ENCODE results near the gene SDR42E2.
"Not testable (repeated sequence)": the region's sequence is repeated elsewhere in the genome, so short reads cannot be mapped to it uniquely, and the experiment has no call there.

The SDR42E2 gene

DNA sequence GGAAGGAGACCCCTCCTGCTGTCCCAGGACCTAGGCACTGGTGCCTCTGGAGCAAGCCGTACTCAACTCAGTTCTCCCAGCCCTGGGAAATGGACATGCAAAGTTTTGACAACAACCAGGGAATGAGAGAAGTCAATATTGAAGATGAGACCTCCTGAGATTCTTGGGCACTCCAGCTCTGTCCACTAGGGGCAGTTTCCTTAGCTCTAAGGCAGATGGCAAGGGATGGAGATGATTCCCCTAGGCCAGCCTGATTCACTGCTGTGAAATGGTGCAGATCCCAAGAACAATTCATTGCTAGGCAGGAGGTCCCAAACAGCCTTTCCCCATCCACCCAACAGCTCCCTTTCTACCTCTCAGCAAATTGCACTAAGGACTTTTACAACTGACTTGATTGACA is 20.5 kb upstream of the SDR42E2 start:
- no peak overlapping the region for H3K4me3 ChIP-seq (ENCODE audit: low read depth, low read length)
- TF ChIP-seq, protein P1, sequence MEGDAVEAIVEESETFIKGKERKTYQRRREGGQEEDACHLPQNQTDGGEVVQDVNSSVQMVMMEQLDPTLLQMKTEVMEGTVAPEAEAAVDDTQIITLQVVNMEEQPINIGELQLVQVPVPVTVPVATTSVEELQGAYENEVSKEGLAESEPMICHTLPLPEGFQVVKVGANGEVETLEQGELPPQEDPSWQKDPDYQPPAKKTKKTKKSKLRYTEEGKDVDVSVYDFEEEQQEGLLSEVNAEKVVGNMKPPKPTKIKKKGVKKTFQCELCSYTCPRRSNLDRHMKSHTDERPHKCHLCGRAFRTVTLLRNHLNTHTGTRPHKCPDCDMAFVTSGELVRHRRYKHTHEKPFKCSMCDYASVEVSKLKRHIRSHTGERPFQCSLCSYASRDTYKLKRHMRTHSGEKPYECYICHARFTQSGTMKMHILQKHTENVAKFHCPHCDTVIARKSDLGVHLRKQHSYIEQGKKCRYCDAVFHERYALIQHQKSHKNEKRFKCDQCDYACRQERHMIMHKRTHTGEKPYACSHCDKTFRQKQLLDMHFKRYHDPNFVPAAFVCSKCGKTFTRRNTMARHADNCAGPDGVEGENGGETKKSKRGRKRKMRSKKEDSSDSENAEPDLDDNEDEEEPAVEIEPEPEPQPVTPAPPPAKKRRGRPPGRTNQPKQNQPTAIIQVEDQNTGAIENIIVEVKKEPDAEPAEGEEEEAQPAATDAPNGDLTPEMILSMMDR (IDR thresholded peaks at IDR 0.05; ENCODE audit: low read depth, low read length), result peak; percentile 36; the same call in 1 of the 2 replicates

DNA sequence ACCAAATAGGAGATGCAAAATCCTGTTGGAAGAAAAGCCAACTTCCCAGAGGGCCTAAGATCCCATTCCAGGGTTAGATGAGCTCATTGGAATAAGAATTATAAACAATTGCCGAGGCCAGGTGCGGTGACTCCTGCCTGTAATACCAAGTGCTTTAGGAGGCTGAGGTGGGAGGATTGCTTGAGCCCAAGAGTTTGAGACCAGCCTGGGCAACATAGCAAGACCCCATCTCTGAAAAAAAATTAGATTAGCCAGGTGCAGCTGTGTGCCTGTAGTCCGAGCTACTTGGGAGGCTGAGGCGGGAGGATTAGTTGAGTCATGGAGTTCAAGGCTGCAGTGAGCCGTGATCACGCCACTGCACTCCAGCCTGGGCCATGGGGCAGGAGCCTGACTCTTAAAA is 17.8 kb upstream of the SDR42E2 start:
- TF ChIP-seq, protein P1 (IDR thresholded peaks at IDR 0.05; ENCODE audit: low read depth, low read length), result no peak
- no peak overlapping the region for H3K4me3 ChIP-seq (ENCODE audit: low read depth, low read length)

- TF ChIP-seq, protein P1 (IDR thresholded peaks at IDR 0.05; ENCODE audit: low read depth, low read length), result no peak
- H3K4me3 ChIP-seq (ENCODE audit: low read depth, low read length), result no peak overlapping the region
These were observed 14.5 kb upstream of the SDR42E2 start for GRCh38 chr16:22147853-22148252.

DNA sequence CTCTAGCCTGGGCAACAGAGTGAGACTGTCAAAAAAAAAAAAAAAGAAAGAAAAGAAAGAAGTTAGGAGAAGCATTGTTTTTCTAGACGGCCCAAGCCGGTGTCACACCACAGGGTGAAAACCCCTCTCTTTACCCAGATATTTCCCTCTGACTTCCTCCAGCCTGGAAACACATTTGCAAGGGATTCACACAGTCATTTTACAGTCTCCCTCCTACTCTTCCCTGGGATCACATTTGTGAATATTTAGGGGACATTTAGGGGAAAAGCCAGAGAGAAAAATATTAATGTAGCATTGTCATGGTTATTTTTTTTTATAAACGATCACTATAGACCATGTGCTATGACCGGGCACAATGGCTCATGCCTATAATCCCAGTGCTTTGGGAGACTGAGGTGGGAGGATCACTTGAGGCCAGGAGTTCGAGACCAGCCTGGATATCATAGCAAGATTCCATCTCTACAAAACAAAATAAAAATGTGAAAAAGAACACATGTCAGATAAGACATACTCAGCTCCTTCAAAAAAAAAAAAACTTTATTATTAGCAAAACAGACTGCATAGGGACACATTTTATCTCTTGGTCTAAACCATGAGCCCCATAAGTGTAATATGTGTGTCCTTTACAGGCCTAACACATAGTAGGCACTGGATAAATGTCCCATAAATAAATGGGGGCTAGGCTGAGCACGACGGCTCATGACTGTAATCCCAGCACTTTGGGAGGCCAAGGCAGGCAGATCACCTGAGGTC is 10.9 kb upstream of the SDR42E2 start:
- no peak overlapping the region for H3K4me3 ChIP-seq (ENCODE audit: low read depth, low read length)
- TF ChIP-seq, protein P1 (IDR thresholded peaks at IDR 0.05; ENCODE audit: low read depth, low read length), result no peak

- TF ChIP-seq, protein P1 (IDR thresholded peaks at IDR 0.05; ENCODE audit: low read depth, low read length), result no peak
- H3K4me3 ChIP-seq (ENCODE audit: low read depth, low read length), result no peak overlapping the region
These were observed 10.0 kb upstream of the SDR42E2 start for GRCh38 chr16:22152316-22152715.

DNA sequence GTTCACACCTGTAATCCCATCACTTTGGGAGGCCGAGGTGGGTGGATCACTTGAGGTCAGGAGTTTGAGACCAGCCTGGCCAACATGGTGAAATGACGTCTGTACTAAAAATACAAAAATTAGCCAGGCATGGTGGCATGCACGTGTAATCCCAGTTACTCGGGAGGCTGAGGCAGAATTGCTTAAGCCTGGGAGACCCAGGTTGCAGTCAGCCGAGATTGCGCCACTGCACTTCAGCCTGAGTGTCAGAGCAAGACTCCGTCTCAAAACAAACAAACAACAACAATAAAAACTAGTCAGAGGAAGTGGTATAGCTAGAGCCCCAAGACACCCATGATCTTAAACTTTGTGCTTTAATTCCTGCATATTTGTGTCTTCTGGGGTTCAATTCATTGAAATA is 9.2 kb upstream of the SDR42E2 start:
- H3K4me3 ChIP-seq (ENCODE audit: low read depth, low read length), result not testable (repeated sequence)

GRCh38 chr16:22161401-22161800 is 905 bp upstream of the SDR42E2 start:
- H3K4me3 ChIP-seq (ENCODE audit: low read depth, low read length), result no peak overlapping the region
- TF ChIP-seq, protein P1 (IDR thresholded peaks at IDR 0.05; ENCODE audit: low read depth, low read length), result no peak

GRCh38 chr16:22162656-22163009 is 327 bp downstream of the SDR42E2 start:
- TF ChIP-seq, protein P1 (IDR thresholded peaks at IDR 0.05; ENCODE audit: low read depth, low read length), result no peak
- H3K4me3 ChIP-seq (ENCODE audit: low read depth, low read length), result no peak overlapping the region
